Fibroblast of upper back skin (primary cell): Measurements from ENCODE around the gene LTBP2.
A peak's percentile ranks its signal among the peaks of the same experiment; 100 is the strongest.

Experiments used
- DNase-seq: peaks from one replicate; pipeline ENCODE4 v3.0.0-alpha.2; 2013

The LTBP2 gene

GRCh38 chr14:74522740-74523139, 89.3 kb downstream of the LTBP2 start:
- no peak for DNase-seq

GRCh38 chr14:74521756-74522155, 90.3 kb downstream of the LTBP2 start:
- DNase-seq = no peak

- no peak for DNase-seq
Measured at GRCh38 chr14:74519316-74520074, 92.5 kb downstream of the LTBP2 start.

- no peak for DNase-seq
Measured at GRCh38 chr14:74518221-74518620, 93.8 kb downstream of the LTBP2 start.

- no peak for DNase-seq
Measured at GRCh38 chr14:74517731-74518130, 94.3 kb downstream of the LTBP2 start.

- peak; percentile 43 for DNase-seq
Measured at GRCh38 chr14:74516451-74517160, 95.4 kb downstream of the LTBP2 start.

GRCh38 chr14:74515891-74516412, 96.1 kb downstream of the LTBP2 start:
- no peak for DNase-seq

GRCh38 chr14:74514471-74514941, 97.5 kb downstream of the LTBP2 start:
- peak; percentile 91 for DNase-seq

GRCh38 chr14:74511966-74512830, 99.8 kb downstream of the LTBP2 start:
- no peak for DNase-seq

- peak; percentile 24 for DNase-seq
Measured at GRCh38 chr14:74510959-74511409, 101.1 kb downstream of the LTBP2 start.

GRCh38 chr14:74510223-74510931, 101.7 kb downstream of the LTBP2 start:
- DNase-seq = no peak

GRCh38 chr14:74509587-74510222, 102.3 kb downstream of the LTBP2 start:
- DNase-seq = no peak

- no peak for DNase-seq
Measured at GRCh38 chr14:74508844-74509428, 103.1 kb downstream of the LTBP2 start.

GRCh38 chr14:74508292-74508731, 103.7 kb downstream of the LTBP2 start:
- no peak for DNase-seq

GRCh38 chr14:74507840-74508239, 104.2 kb downstream of the LTBP2 start:
- DNase-seq = no peak

- no peak for DNase-seq
Measured at GRCh38 chr14:74507085-74507484, 105.0 kb downstream of the LTBP2 start.

- DNase-seq = no peak
Measured at GRCh38 chr14:74506411-74506851, 105.6 kb downstream of the LTBP2 start.

GRCh38 chr14:74505831-74506230, 106.2 kb downstream of the LTBP2 start:
- no peak for DNase-seq

GRCh38 chr14:74504874-74505720, 106.9 kb downstream of the LTBP2 start:
- DNase-seq = no peak

GRCh38 chr14:74504412-74504811, 107.6 kb downstream of the LTBP2 start:
- DNase-seq = no peak
